Keratinocyte (primary cell): Measurements from ENCODE around the gene PPP1R26. TPM values are rescaled to one million over a fixed set of nuclear protein-coding genes. Genes with fewer than 3 reads are reported as not detected.

Source experiments
- DNase-seq: peaks from one replicate; pipeline ENCODE4 v3.0.0-alpha.2; 2011; ENCODE audit warnings: low read depth, missing footprints, low spot score
- FAIRE-seq: peaks from 2 replicates; lab custom pipeline; 2011; peaks lifted over from hg19 to GRCh38; lab: Jason Lieb, UNC
- H2AFZ ChIP-seq: 2 replicates; pipeline ENCODE4 v1.6.0; 2012; ENCODE audit warnings: low read length, control low read depth, inconsistent platforms; ENCODE audit not compliant: control insufficient read depth
- H3K27ac ChIP-seq: 2 replicates; pipeline ENCODE4 v1.5.1; 2011; ENCODE audit warnings: low read length; ENCODE audit not compliant: control insufficient read depth, insufficient read depth
- H3K27me3 ChIP-seq: 3 replicates; pipeline ENCODE4 v1.6.0; 2011; ENCODE audit warnings: low read length; ENCODE audit not compliant: control insufficient read depth, insufficient read depth; ENCODE audit errors: extremely low read depth
- H3K36me3 ChIP-seq, 2 experiments: 2 replicates in 1 of 2; 3 replicates in 1 of 2; pipeline ENCODE4 v1.5.1; 2011; ENCODE audit warnings: low read length in 2 of 2, mild to moderate bottlenecking in 1 of 2; ENCODE audit not compliant: control insufficient read depth in 2 of 2, insufficient read depth in 2 of 2; ENCODE audit errors: extremely low read depth in 1 of 2
- H3K4me1 ChIP-seq: 3 replicates; pipeline ENCODE4 v1.5.1; 2011; ENCODE audit warnings: low read length; ENCODE audit not compliant: control insufficient read depth, insufficient read depth; ENCODE audit errors: extremely low read depth
- H3K4me2 ChIP-seq: 3 replicates; pipeline ENCODE4 v1.6.0; 2011; ENCODE audit warnings: low read depth, low read length; ENCODE audit not compliant: control insufficient read depth, insufficient read depth; ENCODE audit errors: extremely low read depth
- H3K4me3 ChIP-seq, 3 experiments: fragments of 200-600 bp in 1 of 3; sonication (generic) in 1 of 3; 2 replicates in 2 of 3; 3 replicates in 1 of 3; pipeline ENCODE4 v1.5.1; 2011 to 2016; ENCODE audit warnings: low read length in 3 of 3, mild to moderate bottlenecking in 3 of 3, control low read depth in 2 of 3, inconsistent platforms in 1 of 3, low read depth in 1 of 3, mixed read lengths in 1 of 3, mixed run types in 1 of 3, moderate library complexity in 1 of 3; ENCODE audit not compliant: control insufficient read depth in 2 of 3, insufficient read depth in 2 of 3; ENCODE audit errors: extremely low read depth in 1 of 3
- H3K79me2 ChIP-seq: 2 replicates; pipeline ENCODE4 v1.6.0; 2012; ENCODE audit warnings: low read length; ENCODE audit not compliant: control insufficient read depth, insufficient read depth
- H3K9ac ChIP-seq: 3 replicates; pipeline ENCODE4 v1.6.0; 2011; ENCODE audit warnings: low read length; ENCODE audit not compliant: control insufficient read depth, insufficient read depth; ENCODE audit errors: extremely low read depth
- H3K9me1 ChIP-seq: 3 replicates; pipeline ENCODE4 v1.6.0; 2011; ENCODE audit warnings: low read length; ENCODE audit not compliant: control insufficient read depth, insufficient read depth; ENCODE audit errors: extremely low read depth
- H3K9me3 ChIP-seq: 2 replicates; pipeline ENCODE4 v1.5.1; 2012; ENCODE audit warnings: low read depth, low read length; ENCODE audit not compliant: control insufficient read depth
- H4K20me1 ChIP-seq: 3 replicates; pipeline ENCODE4 v1.6.0; 2011; ENCODE audit warnings: low read length; ENCODE audit not compliant: control insufficient read depth, insufficient read depth; ENCODE audit errors: extremely low read depth
- CTCF ChIP-seq, 3 experiments: IDR thresholded peaks in 1 of 3; conservative IDR thresholded peaks in 1 of 3; optimal IDR thresholded peaks in 1 of 3; 2 replicates in 2 of 3; 3 replicates in 1 of 3; pipeline versions ENCODE3 to v1.5.1; 2011; ENCODE audit warnings: low read length in 3 of 3, mild to moderate bottlenecking in 3 of 3, moderate library complexity in 2 of 3, control low read depth in 1 of 3, inconsistent platforms in 1 of 3; ENCODE audit not compliant: insufficient read depth in 2 of 3; ENCODE audit errors: extremely low read depth in 1 of 3
- EZH2 ChIP-seq: IDR thresholded peaks from one replicate; pipeline ENCODE4 v1.6.1; 2012; ENCODE audit warnings: inconsistent platforms, mild to moderate bottlenecking, low read length, moderate library complexity
- dilution Hi-C: fragments of 300-500 bp; cut with MboI; formaldehyde crosslinking; loops from one replicate; pipeline ENCODE4 v1.7.0; 2020; ENCODE audit warnings: low sequenced_read_pairs; ENCODE audit not compliant: extremely low pct_ligation_motif_present
- polyA plus RNA-seq, 5 experiments: library from polyadenylated mRNA; depleted of rRNA in 3 of 5; stranded (reverse) in 3 of 5; stranded (forward) in 1 of 5; unstranded in 1 of 5; fragments of >200 nt; gene quantifications; 1 replicate in 1 of 5; 2 replicates in 3 of 5; 3 replicates in 1 of 5; pipeline versions ENCODE4 v1.2.1 to v1.2.3, GENCODE V29; 2011 to 2012; ENCODE audit warnings: missing spikeins in 2 of 5, low read depth in 1 of 5, low replicate concordance in 1 of 5

PPP1R26 gene
- polyA plus RNA-seq, 1 donor (not counting 4 experiments of a cell fraction or from before 2014, with no cell fraction given): 4.3 TPM

DNA sequence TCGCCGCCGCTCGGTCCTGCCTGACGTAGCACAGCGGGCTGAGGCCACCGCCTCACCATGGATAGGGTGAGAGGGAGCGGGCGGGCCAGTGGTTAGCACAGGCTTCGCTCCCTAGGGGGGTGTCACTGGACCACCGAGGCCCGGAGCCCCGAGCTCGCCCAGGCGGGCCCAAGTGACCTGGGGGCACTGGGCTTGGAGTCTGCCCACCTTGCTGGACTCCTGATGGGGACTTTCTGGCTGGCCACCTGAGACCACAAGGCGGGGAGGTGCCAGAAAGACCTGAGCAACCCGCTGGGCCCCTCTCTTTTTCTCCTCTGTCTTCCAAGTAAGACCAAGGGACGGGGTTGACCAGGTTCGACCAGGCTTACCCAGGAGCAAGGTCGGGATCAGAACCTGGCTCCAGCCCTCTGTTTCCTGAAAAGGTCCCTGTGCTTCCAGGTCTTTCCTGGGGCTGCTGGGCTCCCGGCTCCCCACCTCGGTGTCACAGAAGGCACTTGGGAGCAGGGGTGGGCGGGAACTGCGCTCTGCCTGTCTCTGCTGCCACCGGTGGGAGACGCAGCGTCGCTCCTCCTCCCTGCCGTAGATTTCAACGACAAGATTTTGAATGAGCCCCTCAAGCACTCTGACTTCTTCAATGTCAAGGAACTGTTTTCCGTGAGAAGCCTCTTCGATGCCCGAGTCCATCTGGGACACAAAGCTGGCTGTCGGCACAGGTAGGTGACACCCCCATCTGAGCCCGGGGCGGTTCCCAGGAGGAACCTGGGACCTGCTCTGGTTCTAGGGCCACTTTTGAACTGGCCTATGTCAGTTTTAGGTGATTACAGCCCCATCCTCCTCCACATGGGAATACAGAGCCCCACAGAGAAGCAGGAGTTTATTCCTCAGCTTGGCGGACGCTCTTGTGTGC, 21.9 kb downstream of the PPP1R26 start:
- TF ChIP-seq CTCF (optimal IDR thresholded peaks at IDR 0.05 in 1 of 3, IDR thresholded peaks at IDR 0.05 in 1 of 3, conservative IDR thresholded peaks at IDR 0.05 in 1 of 3; ENCODE audit: extremely low read depth in 1 of 3, insufficient read depth in 2 of 3, low read length in 3 of 3) (no peak), EZH2 (no peak)
- FAIRE-seq (no peak), DNase-seq (no peak)
- Histone ChIP-seq H3K27ac (peak overlapping the region; percentile 78), H2AFZ (peak overlapping the region; percentile 77), H3K4me1 (peaks cover 14% of the 10 kb centered on the region), H3K4me3 (peak overlapping the region; percentile 84 to 93 (median 84)), H3K27me3 (no peaks in the 10 kb centered on the region), H4K20me1 (peaks cover 5% of the 10 kb centered on the region), H3K4me2 (peak overlapping the region; percentile 93), H3K9me1 (no peaks in the 10 kb centered on the region), H3K9me3 (no peaks in the 10 kb centered on the region), H3K79me2 (peaks cover 31% of the 10 kb centered on the region), H3K9ac (peak overlapping the region; percentile 90), H3K36me3 (peaks cover 21 to 24% of the 10 kb centered on the region in 2 experiments)
- dilution Hi-C loops: no loop called here

GRCh38 chr9:135502168-135502872, 22.7 kb downstream of the PPP1R26 start:
- peaks cover 14% of the 10 kb centered on the region for H3K4me1 ChIP-seq
- no peak for FAIRE-seq
- DNase-seq: no peak
- H3K36me3 ChIP-seq: peaks cover 21 to 24% of the 10 kb centered on the region in 2 experiments
- H3K4me3 ChIP-seq: peak overlapping the region in 2 of 3 experiments; percentile 84
- H3K4me2 ChIP-seq: peak overlapping the region; percentile 93
- H3K27me3 ChIP-seq: no peaks in the 10 kb centered on the region
- H3K9me1 ChIP-seq: no peaks in the 10 kb centered on the region
- peak overlapping the region; percentile 90 for H3K9ac ChIP-seq
- dilution Hi-C loops: no loop called here
- H3K79me2 ChIP-seq: peaks cover 31% of the 10 kb centered on the region
- no peak for TF ChIP-seq EZH2
- TF ChIP-seq CTCF (optimal IDR thresholded peaks at IDR 0.05 in 1 of 3, IDR thresholded peaks at IDR 0.05 in 1 of 3, conservative IDR thresholded peaks at IDR 0.05 in 1 of 3; ENCODE audit: extremely low read depth in 1 of 3, insufficient read depth in 2 of 3, low read length in 3 of 3): no peak
- no peak overlapping the region for H2AFZ ChIP-seq
- H4K20me1 ChIP-seq: peaks cover 5% of the 10 kb centered on the region
- no peaks in the 10 kb centered on the region for H3K9me3 ChIP-seq
- H3K27ac ChIP-seq: no peak overlapping the region
